Thoracic aorta (tissue), 2 donors: ENCODE measurements around the gene LDLRAD1. TPM values are rescaled to one million over a fixed set of nuclear protein-coding genes. Genes with fewer than 3 reads are reported as not detected.

Source experiments
- ATAC-seq: fragments of 150-250 bp; one replicate; pipeline ENCODE4 v1.8.0; 2017; ENCODE audit warnings: low read depth; ENCODE audit not compliant: insufficient number of reproducible peaks, low FRiP score
- DNase-seq: peaks from one replicate; pipeline ENCODE4 v3.0.0-alpha.2; 2020; ENCODE audit warnings: low spot score
- H3K27ac ChIP-seq, 2 donors: fragments of 200-600 bp; sonication (generic); 1 replicate in 1 of 2; 2 replicates in 1 of 2; pipeline ENCODE4 v1.5.1; 2016; ENCODE audit warnings: mild to moderate bottlenecking in 2 of 2, moderate library complexity in 2 of 2
- H3K27me3 ChIP-seq: fragments of 200-600 bp; sonication (generic); replicated peaks from 2 replicates; pipeline ENCODE4 v1.6.0; 2016; ENCODE audit warnings: mild to moderate bottlenecking; ENCODE audit not compliant: insufficient read depth
- H3K36me3 ChIP-seq: fragments of 200-600 bp; sonication (generic); one replicate; pipeline ENCODE4 v1.5.1; 2016
- H3K4me1 ChIP-seq, 2 donors: fragments of 200-600 bp; sonication (generic); 1 replicate in 1 of 2; 2 replicates in 1 of 2; pipeline versions ENCODE4 v1.5.1 to v1.6.0; 2016; ENCODE audit warnings: low read depth in 2 of 2, mild to moderate bottlenecking in 1 of 2; ENCODE audit not compliant: control insufficient read depth in 1 of 2
- H3K4me3 ChIP-seq: fragments of 200-600 bp; sonication (generic); 2 replicates; pipeline ENCODE4 v1.5.1; 2016; ENCODE audit warnings: mild to moderate bottlenecking
- H3K9me3 ChIP-seq: fragments of 200-600 bp; sonication (generic); 2 replicates; pipeline ENCODE4 v1.5.1; 2016
- total RNA-seq, 2 donors: library from RNA; depleted of rRNA; stranded (reverse); fragments of >200 nt; gene quantifications; one replicate each; pipeline versions ENCODE4 v1.1.0 to v1.2.3, GENCODE V29; 2016
- TF ChIP-seq, protein P1 (sequence below): fragments of 200-600 bp; sonication (generic); IDR thresholded peaks from one replicate; pipeline ENCODE4 v1.5.1; 2019; ENCODE audit warnings: antibody characterized with exemption

The LDLRAD1 gene
- total RNA-seq, 2 donors from 2014 or later: not detected

GRCh38 chr1:53982763-53983104 lies 35.3 kb downstream of the LDLRAD1 start:
- Histone ChIP-seq H3K4me1 (peaks cover 0 to 10% of the 10 kb centered on the region in 2 donors), H3K27ac (no peak overlapping the region), H3K9me3 (no peaks in the 10 kb centered on the region), H3K4me3 (peak overlapping the region; percentile 71), H3K36me3 (no peaks in the 10 kb centered on the region), H3K27me3 (no peaks in the 10 kb centered on the region)
- DNase-seq: no peak
- ATAC-seq: no peak
- TF ChIP-seq, protein P1, sequence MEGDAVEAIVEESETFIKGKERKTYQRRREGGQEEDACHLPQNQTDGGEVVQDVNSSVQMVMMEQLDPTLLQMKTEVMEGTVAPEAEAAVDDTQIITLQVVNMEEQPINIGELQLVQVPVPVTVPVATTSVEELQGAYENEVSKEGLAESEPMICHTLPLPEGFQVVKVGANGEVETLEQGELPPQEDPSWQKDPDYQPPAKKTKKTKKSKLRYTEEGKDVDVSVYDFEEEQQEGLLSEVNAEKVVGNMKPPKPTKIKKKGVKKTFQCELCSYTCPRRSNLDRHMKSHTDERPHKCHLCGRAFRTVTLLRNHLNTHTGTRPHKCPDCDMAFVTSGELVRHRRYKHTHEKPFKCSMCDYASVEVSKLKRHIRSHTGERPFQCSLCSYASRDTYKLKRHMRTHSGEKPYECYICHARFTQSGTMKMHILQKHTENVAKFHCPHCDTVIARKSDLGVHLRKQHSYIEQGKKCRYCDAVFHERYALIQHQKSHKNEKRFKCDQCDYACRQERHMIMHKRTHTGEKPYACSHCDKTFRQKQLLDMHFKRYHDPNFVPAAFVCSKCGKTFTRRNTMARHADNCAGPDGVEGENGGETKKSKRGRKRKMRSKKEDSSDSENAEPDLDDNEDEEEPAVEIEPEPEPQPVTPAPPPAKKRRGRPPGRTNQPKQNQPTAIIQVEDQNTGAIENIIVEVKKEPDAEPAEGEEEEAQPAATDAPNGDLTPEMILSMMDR: no peak

DNA sequence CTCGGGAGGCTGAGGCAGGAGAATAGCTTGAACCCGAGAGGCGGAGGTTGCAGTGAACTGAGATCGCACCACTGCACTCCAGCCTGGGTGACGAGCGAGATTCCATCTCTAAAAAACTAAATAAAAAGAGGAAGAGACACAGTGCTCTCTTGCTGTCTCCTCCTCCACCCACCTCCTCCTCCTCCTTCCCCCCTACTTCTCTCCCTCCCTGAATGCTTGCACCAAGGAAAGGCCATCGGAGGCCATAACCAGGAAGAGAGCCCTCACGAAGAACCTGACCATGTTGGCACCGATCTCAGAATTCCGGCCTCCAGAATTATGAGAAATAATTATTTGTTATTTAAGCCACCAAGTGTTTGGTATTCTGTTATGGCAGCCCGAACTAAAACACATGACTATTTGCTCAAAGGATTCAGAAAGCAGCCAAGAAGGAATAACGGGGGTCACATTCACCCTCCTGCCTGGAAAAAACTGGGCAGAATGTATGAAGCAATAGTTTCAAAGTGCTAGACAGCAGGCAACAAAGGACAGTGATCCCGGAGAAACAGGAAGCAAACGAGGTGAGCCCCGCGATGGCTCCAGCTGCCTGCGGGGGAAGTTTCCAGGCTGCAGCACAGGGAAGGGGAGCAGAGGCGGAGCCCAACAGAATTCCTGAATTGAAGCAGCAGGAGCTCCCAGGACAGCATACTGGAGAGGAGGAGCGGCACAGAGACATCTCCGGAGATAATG lies 35.8 kb downstream of the LDLRAD1 start:
- peak overlapping the region; percentile 71 for H3K4me3 ChIP-seq
- ATAC-seq (no peak), DNase-seq (no peak)
- no peak overlapping the region for H3K27ac ChIP-seq
- H3K9me3 ChIP-seq: no peaks in the 10 kb centered on the region
- no peaks in the 10 kb centered on the region for H3K36me3 ChIP-seq
- TF ChIP-seq, protein P1: no peak
- H3K27me3 ChIP-seq: no peaks in the 10 kb centered on the region
- peaks cover 0 to 10% of the 10 kb centered on the region in 2 donors for H3K4me1 ChIP-seq

DNA sequence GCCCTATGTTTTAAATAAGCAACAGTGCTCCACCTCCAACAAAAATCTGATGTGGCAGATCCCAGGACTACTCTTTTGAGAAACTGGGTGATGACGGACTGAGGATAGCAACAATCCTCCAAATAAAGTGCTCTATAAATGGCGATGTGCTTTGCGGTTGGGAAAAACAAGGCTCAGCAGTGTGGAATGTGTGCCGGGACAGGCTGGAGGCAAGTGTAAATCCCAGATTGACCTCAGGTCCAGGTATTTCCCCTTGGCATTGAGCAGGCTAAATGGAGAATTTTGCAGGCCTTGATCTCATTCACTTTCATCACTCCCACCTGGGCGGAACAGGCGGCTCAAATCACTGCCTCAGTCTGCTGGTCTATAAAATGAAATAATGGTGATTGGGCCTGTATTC lies 36.8 kb downstream of the LDLRAD1 start:
- ATAC-seq (no peak), DNase-seq (no peak)
- no peaks in the 10 kb centered on the region for H3K9me3 ChIP-seq
- no peak overlapping the region for H3K4me3 ChIP-seq
- peaks cover 0 to 10% of the 10 kb centered on the region in 2 donors for H3K4me1 ChIP-seq
- no peaks in the 10 kb centered on the region for H3K27me3 ChIP-seq
- TF ChIP-seq, protein P1: no peak
- no peaks in the 10 kb centered on the region for H3K36me3 ChIP-seq
- no peak overlapping the region for H3K27ac ChIP-seq

- Histone ChIP-seq H3K9me3 (no peaks in the 10 kb centered on the region), H3K4me1 (peaks cover 0 to 10% of the 10 kb centered on the region in 2 donors), H3K4me3 (no peak overlapping the region), H3K27me3 (no peaks in the 10 kb centered on the region), H3K27ac (no peak overlapping the region), H3K36me3 (no peaks in the 10 kb centered on the region)
- TF ChIP-seq, protein P1: no peak
- ATAC-seq (no peak), DNase-seq (no peak)
Observed at GRCh38 chr1:53979712-53980450, 38.1 kb downstream of the LDLRAD1 start.

GRCh38 chr1:53975861-53976260 lies 42.1 kb downstream of the LDLRAD1 start:
- Histone ChIP-seq H3K9me3 (no peaks in the 10 kb centered on the region), H3K27ac (no peak overlapping the region), H3K27me3 (no peaks in the 10 kb centered on the region), H3K36me3 (no peaks in the 10 kb centered on the region), H3K4me1 (peaks cover 0 to 14% of the 10 kb centered on the region in 2 donors), H3K4me3 (no peak overlapping the region)
- ATAC-seq (no peak), DNase-seq (no peak)
- TF ChIP-seq, protein P1: no peak
